ENCODE data around the gene NDUFB7.

NDUFB7 gene

DNA sequence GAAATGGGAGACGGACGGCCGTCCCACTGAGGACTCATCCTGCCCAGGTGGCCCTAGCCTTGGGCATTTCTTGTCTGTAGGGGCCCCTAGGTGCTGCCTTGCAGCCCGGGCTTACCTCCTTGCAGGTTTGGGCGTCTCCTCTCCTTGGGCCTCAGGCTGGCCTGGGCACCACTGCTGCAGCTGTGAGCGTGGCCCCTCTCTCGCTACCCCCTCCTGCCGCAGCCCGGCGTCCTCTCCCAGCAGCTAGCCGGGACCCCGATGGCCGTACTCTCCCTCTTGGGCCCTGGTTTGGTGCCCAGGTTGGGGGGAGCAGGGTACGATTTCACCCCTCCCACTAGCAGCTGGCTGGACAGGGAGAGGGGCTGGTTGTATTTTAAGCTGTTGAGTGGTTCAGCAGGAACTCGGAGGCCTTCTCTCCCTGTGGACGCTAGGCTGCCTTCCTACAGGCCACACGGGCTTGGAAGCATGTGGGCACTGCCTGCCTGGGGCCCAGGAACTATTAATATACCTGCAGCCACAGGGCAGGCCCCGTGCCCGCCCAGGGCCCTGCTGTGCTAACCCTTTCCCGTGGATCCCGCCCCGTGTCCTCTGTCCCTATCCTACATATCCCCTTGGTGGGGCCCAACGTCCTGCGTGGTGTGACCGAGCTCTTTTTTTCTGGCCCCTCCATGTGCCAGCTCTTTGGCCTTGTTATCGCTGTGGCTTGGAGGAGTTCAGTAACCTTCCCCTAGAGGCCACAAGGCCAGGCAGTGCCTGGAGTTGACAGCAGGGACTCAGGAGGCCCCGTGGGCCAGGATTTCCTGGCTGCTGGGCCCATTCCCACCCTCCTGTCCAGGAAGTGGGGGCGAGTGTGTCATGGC, 11.7 kb downstream of the NDUFB7 start:
- TF ChIP-seq, protein P1, sequence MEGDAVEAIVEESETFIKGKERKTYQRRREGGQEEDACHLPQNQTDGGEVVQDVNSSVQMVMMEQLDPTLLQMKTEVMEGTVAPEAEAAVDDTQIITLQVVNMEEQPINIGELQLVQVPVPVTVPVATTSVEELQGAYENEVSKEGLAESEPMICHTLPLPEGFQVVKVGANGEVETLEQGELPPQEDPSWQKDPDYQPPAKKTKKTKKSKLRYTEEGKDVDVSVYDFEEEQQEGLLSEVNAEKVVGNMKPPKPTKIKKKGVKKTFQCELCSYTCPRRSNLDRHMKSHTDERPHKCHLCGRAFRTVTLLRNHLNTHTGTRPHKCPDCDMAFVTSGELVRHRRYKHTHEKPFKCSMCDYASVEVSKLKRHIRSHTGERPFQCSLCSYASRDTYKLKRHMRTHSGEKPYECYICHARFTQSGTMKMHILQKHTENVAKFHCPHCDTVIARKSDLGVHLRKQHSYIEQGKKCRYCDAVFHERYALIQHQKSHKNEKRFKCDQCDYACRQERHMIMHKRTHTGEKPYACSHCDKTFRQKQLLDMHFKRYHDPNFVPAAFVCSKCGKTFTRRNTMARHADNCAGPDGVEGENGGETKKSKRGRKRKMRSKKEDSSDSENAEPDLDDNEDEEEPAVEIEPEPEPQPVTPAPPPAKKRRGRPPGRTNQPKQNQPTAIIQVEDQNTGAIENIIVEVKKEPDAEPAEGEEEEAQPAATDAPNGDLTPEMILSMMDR (conservative IDR thresholded peaks at IDR 0.05; ENCODE audit: control insufficient read depth, insufficient read depth, low read depth, low read length), result no peak

DNA sequence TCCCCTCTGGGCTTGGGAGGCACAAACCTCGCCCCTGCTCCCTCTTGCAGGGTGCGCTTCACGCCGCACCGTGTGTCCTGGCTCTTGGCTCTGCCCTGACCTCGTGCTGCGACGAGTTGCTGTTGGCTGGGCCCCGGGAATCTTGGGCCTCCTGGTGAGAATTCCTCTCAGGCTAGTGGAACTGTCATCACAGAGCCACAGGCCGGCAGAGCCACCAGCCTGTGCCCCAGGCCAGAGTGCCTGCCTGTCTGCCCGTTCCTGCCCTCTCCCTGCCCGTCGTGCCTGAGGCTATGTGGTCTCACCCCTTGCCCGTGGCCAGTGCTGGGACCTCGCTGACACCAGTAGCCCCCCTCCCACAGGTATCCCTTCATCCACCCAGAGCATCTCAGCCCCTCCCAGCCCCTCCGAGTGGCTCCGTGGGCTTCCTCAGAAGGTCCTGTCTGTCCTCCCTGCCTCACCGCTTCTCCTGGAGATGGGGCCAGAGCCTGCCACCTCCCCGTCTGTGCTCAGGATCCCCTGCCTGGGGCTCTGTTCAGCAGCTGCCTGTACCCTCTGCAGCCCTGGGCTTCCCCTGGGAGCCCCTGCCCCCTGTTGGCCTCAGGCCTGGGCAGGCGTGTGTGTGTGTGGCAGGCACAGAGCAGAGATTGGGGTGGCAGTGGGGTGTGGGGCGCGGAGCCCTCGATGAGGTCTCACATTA, 13.3 kb downstream of the NDUFB7 start:
- no peak overlapping the region for H3K4me3 ChIP-seq (ENCODE audit: control insufficient read depth, low read depth, low read length)
- DNase-seq (ENCODE audit: low read depth), result no peak
- TF ChIP-seq, protein P1 (conservative IDR thresholded peaks at IDR 0.05; ENCODE audit: control insufficient read depth, insufficient read depth, low read depth, low read length), result no peak

More for the DNA sequence above, 11.7 kb downstream of the NDUFB7 start:
- DNase-seq (ENCODE audit: low read depth), result no peak
- no peak overlapping the region for H3K4me3 ChIP-seq (ENCODE audit: control insufficient read depth, low read depth, low read length)

DNA sequence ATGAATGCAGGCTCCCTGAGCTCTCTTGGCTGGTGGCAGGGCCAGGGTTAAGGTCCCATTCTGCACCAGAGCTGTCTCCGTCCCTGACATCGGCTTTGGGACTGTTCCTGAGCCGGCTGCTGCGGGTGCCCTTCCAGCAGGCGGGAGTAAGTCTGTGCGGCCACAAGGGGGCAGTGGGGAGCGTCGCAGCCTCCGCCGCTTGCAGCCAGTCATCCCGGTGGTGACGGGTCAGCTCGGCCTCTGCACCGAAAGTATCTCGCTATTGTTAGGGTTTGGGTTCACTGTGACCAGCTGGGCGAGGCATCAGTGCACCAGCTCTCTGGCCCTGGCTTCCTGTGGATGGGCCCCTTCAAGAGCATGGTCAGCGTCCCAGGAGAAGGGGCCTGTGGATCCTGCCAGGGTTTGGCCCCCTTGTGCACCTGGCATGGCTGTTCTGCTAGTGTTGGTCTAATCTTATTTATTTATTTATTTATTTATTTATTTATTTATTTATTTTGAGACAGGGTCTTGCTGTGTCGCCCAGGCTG, 15.1 kb downstream of the NDUFB7 start:
- H3K4me3 ChIP-seq (ENCODE audit: control insufficient read depth, low read depth, low read length), result no peak overlapping the region
- DNase-seq (ENCODE audit: low read depth), result peak; percentile 80
- TF ChIP-seq, protein P1 (conservative IDR thresholded peaks at IDR 0.05; ENCODE audit: control insufficient read depth, insufficient read depth, low read depth, low read length), result peak; percentile 89

DNA sequence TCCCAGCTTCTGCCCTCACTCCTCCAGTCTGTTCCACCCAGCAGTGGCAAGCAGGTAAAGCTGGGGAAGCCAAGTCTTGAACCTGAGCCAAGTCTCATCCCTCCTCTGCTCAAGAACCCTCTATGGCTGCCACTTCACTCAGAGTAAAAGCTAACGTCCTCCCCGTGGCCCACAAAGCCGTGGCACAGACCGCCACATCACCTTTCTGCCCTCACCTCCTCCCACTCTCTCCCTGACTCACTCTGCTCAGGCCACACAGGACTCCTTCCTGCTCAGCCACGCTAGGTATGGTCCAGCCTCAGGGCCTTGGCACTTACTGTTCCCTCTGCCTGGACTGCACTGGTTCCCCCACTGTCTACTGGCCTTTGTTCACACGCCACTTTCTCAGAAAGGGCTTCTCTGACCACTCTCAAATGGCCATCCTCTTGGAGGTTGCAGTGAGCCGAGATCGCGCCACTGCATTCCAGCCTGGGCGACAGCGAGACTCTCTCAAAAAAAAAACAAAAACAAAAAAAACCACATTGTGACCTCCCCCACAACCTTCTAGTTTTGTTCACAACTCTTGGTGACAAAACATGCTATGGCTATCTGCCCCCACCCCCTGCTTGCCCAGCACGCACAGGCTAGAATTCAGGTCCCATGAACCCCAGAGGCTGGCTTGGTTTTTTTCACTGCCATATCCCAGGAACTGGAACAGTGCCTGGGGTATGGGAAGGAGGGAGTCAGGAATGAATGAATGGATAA, 15.8 kb downstream of the NDUFB7 start:
- no peak overlapping the region for H3K4me3 ChIP-seq (ENCODE audit: control insufficient read depth, low read depth, low read length)
- TF ChIP-seq, protein P1 (conservative IDR thresholded peaks at IDR 0.05; ENCODE audit: control insufficient read depth, insufficient read depth, low read depth, low read length), result no peak
- peak; percentile 24 for DNase-seq (ENCODE audit: low read depth)

DNA sequence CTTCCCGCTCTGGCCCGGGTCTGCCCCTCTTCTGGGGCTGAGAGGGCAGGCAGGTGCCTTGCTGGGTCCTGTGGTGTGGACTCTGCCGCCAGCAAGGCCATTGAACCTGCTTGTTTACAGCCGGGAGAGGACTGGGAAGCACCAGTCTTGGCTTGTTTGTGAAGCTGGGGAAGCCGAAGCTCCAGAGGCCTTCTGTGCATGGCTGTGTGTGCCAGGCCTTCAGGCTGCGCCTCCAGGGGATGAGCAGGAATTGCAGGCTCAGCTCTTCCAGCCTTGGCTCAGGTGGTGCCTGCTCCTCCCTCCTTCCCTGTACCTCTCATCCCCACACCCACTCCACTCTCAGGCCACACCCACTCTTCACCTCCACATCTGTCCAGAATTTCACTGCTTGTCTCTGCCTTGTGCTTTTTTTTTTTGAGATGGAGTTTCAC, 17.5 kb downstream of the NDUFB7 start:
- no peak overlapping the region for H3K4me3 ChIP-seq (ENCODE audit: control insufficient read depth, low read depth, low read length)
- TF ChIP-seq, protein P1 (conservative IDR thresholded peaks at IDR 0.05; ENCODE audit: control insufficient read depth, insufficient read depth, low read depth, low read length), result no peak

DNA sequence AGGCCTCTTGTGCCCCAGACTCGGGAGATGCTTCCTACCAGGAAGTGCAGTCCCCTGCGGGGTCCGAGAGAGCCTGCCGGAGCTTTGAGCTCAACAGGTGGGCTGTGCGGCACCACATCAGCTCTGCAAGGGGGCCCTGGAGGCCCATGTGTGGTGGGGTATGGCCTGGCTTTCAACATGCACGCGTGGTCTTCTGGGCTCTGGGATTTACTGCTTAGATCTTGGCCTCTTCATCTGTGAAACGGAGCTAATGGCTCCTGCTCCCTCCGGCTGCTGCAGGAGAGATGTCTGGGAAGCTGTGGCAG, 18.0 kb downstream of the NDUFB7 start:
- TF ChIP-seq, protein P1 (conservative IDR thresholded peaks at IDR 0.05; ENCODE audit: control insufficient read depth, insufficient read depth, low read depth, low read length), result no peak
- no peak overlapping the region for H3K4me3 ChIP-seq (ENCODE audit: control insufficient read depth, low read depth, low read length)
- no peak for DNase-seq (ENCODE audit: low read depth)

More for the DNA sequence above, 17.5 kb downstream of the NDUFB7 start:
- DNase-seq (ENCODE audit: low read depth), result no peak

Data from fibroblast of mammary gland (primary cell).